Left lobe of liver (tissue), 2 donors: ENCODE data around the gene CPSF4L. TPM values are rescaled to one million over a fixed set of nuclear protein-coding genes. Genes with fewer than 3 reads are reported as not detected.
"Not testable (repeated sequence)": the region's sequence is repeated elsewhere in the genome, so short reads cannot be mapped to it uniquely, and the experiment has no call there.

Source experiments
- ATAC-seq: fragments of 200-7000 bp; cut with Tn5 transposase; one replicate; pipeline ENCODE4 v1.9.1; 2020; ENCODE audit warnings: mild to moderate bottlenecking, moderate library complexity
- DNase-seq: peaks from one replicate; pipeline ENCODE4 v3.0.0-alpha.2; 2020; ENCODE audit warnings: low spot score
- total RNA-seq: library from RNA; stranded (reverse); gene quantifications from one replicate; pipeline ENCODE4 v1.2.1, GENCODE V29; 2021
- donor health status: DM: no; HTN: no; CAD: no; lungs with moderate emphysema.
- donor health status: DM: no; HTN: yes; CAD: no.

The CPSF4L gene
- total RNA-seq, 1 donor from 2014 or later, result 0.13 TPM

DNA sequence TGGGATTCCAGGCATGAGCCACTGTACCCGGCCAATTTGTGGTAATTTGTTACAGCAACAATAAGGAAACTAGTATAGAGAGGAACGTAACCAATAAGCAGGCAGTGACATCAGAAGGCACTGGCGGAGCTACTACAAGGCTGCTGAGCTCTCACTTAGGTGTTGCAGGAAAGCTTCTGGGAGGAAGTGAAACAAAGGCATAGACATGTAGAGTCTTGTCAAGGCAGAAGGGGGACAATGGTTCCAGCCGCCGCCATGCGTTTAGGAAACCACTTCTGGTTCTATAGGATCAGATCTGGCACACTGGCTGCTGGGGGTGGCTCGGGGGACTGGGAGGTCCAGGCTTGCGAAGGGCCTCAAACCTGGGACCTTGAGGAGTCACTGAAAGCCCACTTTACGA is 9.4 kb upstream of the CPSF4L start:
- no peak for ATAC-seq
- no peak for DNase-seq

DNA sequence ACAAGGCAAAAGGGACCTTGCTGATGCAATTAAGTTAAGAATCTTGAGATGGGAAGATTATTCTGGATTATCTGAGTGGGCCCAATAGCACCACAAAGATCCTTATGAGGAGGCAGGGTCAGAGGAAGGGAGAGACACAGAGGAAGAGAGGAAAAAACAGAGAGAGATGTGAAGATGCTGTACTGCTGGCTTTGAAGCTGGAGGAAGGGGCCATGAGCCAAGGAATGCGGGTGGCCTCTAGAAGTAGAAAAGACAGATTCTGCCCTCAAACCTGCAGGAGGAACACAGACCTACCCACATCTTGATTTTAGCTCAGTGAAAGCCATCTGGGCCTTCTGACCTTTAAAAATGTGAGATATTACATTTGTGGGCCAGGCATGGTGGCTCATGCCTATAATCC is 8.1 kb upstream of the CPSF4L start:
- DNase-seq (no peak), ATAC-seq (no peak)

DNA sequence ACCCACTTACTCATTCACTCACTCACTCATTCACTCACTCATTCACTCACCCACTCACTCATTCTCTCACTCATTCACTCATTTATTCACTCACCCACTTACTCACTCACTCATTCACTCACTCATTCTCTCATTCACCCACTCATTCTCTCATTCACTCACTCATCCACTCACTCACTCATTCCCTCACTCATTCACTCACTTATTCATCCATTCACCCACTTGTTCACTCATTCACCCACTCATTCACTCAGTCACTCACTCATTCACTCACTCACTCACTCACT is 7.6 kb upstream of the CPSF4L start:
- DNase-seq (no peak), ATAC-seq (no peak)

DNA sequence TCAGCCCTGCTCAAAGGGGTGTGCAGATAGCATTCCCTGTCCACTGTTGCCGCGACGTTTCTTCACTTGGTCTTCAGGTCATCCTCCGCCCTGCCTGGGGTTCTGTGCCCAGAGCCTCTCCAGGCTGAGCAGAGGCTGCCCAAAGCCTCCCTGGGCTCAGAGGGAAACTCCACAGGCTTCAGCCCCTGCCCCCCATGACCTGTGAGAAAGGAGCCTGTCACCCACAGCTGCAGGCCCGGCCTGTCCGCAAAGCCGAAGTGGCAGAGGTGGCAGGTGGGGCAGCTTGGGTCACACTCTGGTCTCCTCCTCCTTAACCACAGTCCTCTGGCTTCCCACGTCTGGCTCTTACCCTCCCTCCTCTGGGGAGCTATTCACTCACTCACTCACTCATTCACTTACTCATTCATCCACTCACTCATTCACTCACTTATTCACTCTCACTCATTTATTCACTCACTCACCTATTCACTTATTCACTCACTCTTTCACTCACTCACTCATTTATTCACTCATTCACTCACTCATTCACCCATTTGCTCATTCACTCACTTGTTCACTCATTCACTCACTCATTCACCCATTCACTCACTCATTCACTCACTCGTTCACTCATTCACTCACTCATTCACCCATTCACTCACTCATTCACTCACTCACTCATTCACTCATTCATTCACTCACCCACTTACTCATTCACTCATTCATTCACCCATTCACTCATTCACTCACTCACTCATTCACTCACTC is 7.1 kb upstream of the CPSF4L start:
- DNase-seq, result no peak
- no peak for ATAC-seq

DNA sequence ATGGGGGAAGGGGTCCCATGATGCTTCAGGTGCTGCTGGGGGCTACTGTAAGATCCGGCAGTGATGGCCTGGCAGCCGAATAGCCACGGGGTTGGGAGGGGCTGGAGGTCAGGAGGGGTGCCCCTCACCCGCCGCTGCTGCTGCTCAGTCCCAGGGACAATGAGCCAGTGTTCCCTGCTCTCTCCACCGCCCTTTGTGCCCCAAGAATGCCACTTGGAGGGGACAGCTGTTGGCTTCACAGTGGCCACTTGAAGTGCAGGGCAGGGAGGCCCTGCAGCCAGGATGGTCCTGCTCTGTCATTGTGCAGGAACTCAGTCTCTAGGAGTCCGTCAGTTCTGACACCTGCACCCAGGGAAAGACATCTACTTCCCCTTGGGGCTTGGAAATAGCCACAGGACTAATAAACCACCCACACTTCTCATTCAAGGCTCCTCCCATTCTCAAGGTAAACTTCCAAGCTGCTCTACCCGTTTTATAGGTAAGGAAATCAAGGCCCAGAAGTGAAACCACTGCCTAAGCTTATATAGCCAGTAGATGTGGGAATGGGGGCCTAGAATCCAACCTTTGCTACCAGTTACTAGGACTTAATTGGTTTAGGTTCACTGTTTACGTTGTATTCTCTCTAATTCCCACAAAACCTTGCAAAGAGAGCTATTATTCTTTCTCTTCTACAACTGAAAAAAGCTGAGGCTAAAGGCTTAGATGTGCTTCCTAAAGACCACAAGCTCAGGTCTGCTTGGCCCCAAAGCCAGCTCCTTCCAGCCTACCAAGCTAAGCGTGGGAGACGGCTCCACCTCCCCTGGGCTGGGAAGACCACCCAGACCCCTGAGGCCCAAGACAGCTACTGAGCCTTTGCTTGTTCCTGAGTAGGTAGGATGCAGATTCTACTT is 6.2 kb upstream of the CPSF4L start:
- DNase-seq, result no peak
- no peak for ATAC-seq

DNA sequence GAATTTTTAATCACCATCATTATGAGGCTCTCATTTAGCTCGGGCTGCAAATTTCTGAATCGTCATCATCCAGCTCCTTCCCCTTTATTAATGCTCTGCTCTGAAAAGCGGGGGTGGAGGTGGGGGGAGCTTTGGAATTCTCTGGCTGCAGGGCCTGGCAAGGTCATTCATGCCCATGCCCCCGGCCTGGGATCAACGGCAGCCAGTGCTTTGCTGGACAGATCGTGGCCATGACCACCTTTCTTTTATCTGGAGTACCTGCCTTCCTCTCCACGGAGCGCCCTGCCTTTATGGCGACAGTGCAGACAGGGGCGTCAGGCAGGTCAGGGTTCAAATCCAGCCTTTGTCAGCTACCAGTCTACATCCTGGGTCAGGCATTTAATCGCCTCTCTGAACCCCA is 5.1 kb upstream of the CPSF4L start:
- DNase-seq (no peak), ATAC-seq (no peak)

DNA sequence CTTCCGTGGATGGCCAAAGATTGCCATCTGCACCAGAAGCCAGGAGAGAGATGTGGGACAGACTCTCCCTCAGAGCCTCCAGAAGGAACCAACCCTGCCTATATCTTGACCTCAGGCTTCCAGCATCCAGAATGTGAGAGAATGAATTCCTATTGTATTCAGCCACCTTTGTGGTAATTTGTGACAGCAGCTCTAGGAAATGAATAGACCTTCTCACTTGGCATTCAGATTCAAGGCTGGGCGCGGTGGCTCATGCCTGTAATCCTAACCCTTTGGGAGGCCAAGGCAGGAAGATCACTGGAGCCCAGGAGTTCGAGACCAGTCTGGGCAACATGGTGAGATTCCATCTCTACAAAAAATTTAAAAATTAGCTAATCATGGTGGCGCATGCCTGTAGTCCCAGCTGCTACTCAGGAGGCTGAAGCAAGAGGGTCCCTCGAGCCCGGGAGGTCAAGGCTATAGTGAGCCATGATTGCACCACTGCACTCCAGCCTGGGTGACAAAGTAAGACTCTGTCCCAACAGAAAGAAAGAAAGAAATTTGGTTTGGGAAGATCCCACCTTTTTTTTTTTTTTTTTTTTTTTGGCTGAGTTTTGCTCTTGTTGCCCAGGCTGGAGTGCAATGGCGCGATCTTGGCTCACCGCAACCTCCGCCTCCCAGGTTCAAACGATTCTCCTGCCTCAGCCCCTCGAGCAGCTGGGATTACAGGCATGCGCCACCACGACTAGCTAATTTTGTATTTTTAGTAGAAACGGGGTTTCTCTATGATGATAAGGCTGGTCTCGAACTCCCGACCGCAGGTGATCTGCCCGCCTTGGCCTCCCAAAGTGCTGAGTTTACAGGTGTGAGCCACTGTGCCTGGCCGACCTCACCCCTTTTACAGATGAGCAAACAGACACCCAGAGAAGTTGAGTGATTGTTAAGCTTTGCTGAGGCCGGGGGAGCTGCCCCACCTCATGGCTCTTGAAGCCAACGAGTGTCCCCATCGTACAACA is 4.3 kb upstream of the CPSF4L start:
- DNase-seq, result no peak
- ATAC-seq, result no peak

DNA sequence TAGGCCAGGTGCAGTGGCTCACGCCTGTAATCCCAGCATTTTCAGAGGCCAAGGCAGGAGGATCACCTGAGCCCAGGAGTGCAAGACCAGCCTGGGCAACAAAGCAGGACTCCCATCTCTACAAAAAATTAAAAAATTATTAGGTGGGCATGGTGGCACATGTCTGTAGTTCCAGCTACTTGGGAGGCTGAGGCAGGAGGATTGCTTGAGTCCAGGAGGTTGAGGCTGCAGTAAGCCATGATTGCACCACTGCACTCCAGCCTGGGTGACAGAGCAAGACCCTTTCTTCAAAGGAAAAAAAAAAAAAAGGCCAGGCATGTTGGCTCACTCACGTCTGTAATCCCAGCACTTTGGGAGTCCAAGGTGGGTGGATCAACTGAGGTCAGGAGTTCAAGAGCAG is 2.8 kb upstream of the CPSF4L start:
- not testable (repeated sequence) for ATAC-seq

DNA sequence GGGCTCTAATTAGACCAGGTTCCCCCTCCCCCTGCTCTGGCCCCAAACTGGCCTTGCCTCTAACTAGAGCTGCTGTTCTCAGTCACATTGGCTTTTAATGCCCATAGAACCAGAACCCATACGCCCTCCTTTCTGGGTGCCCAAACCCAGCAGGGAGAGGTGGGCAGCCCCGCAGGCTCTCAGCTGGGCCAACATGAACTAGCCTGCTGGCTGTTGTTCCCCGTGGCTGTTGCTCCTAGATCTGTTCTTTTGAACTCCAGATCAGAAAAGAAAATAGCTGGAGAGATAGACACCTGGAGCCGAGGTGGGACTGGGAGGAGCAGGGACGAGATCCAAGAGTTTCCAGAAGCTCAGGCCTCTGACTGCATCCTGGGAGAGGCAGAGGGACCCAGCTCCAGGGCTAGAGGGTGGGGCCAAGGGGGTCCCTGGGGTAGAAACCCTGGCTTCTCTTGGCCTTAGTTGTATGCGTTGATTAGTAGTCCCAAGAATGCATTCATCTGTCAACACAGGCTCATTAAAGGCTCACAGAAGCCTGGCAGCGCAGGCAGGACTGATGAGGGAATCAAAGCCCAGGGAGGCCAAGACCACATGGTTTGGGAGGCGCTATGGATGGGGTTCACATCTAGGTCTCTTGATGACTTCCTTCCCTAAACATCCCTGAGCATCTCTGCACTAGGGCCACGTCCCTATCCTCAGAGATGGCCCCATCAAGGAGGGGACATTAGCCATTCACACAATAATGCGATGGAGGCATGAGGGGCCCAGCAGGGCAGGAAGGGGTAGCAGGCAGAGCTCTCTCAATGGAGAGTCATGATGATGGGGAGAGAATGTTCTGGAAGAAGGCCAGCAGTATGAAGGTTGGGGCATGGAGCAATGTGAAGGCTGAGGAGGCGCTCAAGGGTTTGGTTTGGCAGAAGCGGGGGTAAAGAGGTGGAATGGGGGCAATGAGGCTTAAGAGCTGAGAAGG is 1.3 kb upstream of the CPSF4L start:
- ATAC-seq (peak; percentile 58), DNase-seq (peak; percentile 51)

More for the DNA sequence above, 2.8 kb upstream of the CPSF4L start:
- not testable (repeated sequence) for DNase-seq

DNA sequence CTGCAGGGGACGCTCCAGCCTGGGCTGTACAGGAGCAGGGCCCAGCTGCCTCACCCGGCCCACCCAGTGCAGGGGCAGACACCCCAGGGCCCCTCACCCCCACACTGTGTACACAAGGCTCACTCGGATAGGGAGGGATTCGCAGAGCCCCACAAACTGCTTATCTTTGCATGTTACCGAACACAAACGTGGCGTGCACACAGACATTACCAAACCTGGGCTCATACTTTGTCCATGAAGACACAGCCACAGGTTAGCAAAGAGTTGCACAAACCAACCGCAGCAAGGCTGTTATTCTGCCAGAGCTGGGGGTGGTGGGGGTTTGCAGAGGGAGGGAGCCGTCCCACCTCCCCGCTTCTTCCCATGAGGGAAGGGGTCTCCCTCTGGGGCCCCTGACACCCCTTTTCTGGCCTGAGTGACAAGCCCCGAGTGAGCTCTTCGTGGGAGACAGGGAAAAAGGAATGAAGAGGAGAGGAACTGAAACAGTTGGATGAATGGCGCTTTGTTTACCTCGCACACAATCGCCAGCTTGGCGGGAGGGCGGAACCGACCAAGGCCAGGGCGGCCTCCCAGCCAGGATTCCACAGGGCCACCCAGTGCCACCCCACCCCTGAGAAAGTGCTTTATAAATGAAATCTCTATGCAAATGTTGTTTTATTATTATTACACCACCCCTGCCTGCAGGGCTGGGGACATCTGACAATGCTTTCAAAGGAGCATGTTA is 434 bp upstream of the CPSF4L start:
- ATAC-seq (peak; percentile 91), DNase-seq (peak; percentile 80)

DNA sequence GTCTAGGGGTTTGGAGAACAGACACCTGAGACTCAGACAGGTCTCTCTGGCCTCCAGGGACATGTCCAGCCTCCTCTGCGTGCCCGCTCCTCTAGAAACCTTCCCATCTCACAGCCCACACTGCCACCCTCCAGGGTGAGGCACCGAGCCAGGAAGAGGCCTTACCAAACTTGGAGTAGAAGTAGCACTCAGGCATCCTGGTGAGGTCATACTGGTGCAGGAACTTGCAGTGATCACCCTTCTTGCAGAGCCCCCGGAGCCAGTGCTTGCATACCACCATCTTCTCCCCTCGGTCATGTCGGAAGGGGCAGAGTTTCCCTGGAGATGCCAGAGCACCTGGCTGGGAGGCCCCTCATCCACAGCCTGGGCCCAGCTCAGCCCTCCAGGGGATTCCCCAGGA is 4.2 kb downstream of the CPSF4L start:
- DNase-seq (no peak), ATAC-seq (no peak)

DNA sequence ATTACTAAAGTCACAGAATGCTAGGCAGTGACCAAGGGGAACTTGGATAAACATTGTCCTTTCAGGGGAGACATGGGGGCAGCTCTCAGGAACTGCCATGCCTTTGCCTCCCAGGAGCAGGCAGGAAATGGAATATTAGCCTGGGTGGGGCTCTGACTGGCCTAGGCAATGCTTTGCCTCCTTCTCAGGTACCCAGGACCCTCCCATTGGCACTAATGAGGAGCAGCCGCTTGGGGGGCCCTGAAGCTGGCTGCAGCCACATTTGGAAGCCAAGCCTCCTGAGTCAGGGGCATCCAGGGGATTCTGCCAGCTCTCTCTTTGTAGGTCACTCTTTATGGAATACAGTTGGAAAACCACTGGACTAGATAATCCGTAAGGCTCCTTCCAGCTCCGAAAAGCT is 5.5 kb downstream of the CPSF4L start:
- DNase-seq (no peak), ATAC-seq (no peak)

DNA sequence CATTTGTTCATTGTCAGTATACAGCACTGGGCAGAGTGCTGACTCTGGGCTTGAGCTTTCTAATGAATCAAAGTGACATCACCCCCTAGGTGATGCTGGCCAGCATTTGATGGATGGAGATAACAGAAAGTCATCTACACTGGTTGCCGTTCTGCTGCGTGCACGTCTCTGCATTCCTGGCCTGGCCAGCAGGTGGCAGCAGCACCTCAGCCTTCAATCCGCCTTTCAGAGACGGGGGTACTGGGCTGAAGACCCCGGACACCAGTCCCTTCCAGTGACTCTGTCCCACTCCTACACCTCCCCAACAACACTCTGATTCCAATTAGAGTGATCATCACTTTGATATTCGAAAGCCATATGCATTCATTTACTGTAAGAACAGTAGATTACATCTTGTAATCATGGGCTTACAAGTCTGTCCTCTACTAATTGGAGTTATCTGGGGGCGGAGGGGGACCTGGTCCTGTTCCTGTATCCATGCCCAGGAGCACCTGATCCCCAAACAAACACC is 6.0 kb downstream of the CPSF4L start:
- peak; percentile 92 for ATAC-seq
- peak; percentile 65 for DNase-seq

DNA sequence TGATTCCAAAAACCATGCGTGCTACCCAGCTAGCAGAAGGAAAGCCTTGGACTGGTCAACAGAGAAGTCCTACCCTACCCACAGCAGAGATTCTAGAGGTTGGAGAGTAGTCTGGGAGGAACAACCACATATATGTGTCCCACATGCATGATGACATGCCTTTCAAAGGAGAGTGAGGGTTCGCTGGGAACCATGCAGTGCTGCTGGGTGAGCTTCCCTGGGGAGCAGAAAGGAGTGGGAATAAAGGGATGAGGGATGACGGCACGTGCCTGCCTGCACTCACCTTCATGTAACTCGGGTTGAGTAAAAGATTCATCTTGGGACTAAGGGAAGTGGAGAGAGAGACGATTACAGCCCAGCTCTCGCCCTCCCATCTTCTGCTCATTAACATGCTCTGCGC is 9.8 kb downstream of the CPSF4L start:
- no peak for ATAC-seq
- DNase-seq, result no peak

DNA sequence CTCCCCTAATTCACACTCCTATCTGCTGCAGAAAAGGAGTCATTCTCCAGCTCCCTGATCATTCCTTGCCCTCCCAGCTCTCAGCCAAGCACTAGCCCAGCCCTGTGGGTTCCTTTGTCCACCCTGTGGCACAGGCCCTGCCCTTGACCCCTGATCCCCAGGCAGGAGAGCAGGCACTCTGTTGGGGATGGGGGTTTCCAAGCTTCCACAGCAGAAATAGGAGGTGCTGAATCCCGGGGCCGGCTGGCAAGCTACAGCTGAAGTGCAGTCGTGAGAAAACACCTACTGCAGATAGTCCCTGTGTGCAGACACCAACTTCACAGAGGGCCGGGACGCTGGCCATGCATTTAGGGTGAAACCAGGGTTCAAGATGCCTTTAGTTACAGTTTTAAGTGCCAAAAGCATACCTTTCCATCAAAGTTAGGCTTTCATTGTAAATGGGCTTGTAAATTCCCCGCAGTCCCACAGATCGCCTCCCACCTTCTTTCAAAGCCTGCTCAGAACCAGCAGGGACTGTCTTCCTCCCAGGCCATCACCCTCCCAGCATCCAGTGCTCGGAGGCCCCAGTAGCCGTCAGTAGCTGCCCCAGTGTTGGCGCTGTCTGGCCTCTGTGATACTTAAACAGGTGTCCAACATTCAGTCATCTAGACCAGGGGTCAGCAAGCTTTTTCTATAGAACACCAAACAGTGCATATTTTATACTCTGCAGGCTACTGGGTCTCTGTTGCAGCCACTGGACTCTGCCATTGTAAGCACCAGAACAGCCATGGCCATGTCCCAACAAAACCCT is 10.6 kb downstream of the CPSF4L start:
- no peak for DNase-seq
- no peak for ATAC-seq

DNA sequence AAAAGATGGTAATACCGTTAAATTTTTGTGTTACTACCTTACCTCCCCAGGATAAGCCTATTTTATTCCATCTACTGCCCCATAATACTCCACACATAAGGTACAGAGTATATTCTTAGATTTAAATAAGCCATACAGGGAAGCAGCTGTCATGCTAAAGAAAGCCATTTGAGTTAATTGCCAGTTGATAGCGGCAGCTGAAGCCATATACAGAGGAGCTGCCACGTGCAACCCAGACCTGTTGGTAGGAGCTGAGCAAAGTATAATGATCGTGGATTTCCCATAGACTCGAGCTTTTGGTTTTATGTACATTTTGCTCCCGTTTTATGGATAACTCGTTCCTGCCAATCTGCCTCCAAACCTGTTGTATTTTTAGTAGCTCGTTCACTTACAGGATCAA is 12.0 kb downstream of the CPSF4L start:
- no peak for DNase-seq
- no peak for ATAC-seq

DNA sequence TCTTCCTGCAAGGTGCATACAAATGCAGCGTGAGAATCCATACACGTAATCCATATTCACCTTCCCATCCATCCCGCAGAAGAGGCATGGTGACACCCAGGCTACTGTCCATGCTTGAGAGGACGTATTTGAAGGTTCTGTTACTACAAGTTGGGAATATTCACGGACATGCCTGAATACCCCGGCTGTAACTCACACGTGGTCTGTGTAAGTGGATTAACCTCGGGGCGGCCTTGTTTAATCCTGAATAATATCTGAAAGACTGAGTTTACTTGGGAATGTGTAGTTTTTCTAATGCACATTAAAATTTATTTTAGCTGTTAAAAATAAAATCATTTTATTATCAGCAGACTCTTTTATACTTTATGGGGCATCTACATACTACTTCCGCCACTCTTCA is 13.1 kb downstream of the CPSF4L start:
- ATAC-seq, result no peak

DNA sequence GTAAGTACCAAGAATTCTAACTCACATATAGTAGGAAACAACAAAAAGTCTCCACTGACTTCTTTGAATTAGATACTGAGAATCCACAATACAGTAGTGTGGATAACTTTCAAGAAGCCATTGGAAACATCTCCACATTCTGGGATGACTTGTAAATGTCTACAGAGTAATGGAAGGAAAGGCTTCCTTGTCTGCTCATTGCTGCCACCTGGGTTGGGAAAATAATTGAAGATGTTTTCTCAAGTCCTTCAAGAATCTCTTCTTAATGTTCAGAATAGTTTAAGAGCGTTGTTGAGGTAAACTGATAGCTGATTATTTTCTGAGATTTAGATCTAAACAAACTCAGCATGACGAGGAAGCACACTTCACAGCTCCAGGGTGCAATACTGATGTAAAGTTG is 14.0 kb downstream of the CPSF4L start:
- DNase-seq (no peak), ATAC-seq (no peak)

More for the DNA sequence above, 13.1 kb downstream of the CPSF4L start:
- DNase-seq, result no peak
